Middle frontal gyrus (tissue), 1 donor: ENCODE measurements around the gene FKBP4.
"Not testable (repeated sequence)": the region's sequence is repeated elsewhere in the genome, so short reads cannot be mapped to it uniquely, and the experiment has no call there.

ENCODE experiments used
- DNase-seq: peaks from one replicate; pipeline ENCODE4 v3.0.0-alpha.2; 2015; ENCODE audit warnings: low spot score; ENCODE audit errors: extremely low spot score

The FKBP4 gene

DNA sequence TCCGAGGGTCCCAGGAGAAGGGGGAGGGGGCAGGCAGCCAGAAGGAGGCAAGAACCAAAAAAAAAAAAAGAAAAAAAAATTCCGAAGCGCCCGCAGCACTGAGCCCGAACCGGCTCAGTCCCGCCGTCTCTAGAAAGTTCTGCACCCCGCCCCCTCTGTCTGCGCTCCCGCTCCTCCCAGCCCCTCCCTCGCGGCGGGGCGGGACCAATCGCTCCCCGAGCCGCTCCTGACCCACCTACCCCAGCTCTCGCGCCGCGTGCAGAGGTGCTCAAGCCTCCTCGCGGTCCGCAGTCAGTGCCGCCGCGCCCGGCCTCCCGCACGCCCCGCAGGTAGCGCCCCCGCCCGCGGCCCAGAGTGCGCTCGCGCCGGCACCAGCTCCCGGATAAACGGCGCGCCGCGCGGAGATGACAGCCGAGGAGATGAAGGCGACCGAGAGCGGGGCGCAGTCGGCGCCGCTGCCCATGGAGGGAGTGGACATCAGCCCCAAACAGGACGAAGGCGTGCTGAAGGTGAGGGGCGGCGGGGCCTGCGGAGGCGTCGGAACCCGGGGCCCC is at the start of gene FKBP4:
Gene FKBP4 (plus strand): TSS at position 235 of the 554 bp plus-strand sequence. CDS start 170 bp downstream, at position 405.
- peak; percentile 85 for DNase-seq

- DNase-seq: no peak
These were observed 49.1 kb upstream of the FKBP4 start for GRCh38 chr12:2745655-2746054.

- no peak for DNase-seq
These were observed 45.2 kb upstream of the FKBP4 start for GRCh38 chr12:2749580-2749979.

- no peak for DNase-seq
These were observed 44.6 kb upstream of the FKBP4 start for GRCh38 chr12:2750185-2750584.

DNA sequence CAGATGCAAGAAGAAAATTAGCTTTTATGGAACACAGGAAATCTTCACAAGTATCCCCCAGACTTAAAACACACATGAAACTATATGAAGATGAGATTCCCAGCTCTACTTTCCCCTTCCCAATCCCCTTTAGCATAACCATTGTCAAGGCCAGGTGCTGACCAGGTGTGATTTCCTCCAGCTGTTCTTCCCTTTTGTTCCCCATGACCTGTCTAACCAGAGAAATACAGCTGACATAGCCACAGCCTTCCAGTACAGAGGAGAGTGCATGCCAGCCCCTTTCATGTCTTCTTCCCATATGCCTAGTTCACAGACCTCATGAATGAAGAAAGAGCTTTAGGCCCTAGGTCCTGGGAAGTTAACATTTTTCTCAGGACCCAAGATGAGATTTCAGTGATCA is 43.5 kb upstream of the FKBP4 start:
- no peak for DNase-seq

GRCh38 chr12:2751686-2752085 is 43.1 kb upstream of the FKBP4 start:
- DNase-seq: no peak

DNA sequence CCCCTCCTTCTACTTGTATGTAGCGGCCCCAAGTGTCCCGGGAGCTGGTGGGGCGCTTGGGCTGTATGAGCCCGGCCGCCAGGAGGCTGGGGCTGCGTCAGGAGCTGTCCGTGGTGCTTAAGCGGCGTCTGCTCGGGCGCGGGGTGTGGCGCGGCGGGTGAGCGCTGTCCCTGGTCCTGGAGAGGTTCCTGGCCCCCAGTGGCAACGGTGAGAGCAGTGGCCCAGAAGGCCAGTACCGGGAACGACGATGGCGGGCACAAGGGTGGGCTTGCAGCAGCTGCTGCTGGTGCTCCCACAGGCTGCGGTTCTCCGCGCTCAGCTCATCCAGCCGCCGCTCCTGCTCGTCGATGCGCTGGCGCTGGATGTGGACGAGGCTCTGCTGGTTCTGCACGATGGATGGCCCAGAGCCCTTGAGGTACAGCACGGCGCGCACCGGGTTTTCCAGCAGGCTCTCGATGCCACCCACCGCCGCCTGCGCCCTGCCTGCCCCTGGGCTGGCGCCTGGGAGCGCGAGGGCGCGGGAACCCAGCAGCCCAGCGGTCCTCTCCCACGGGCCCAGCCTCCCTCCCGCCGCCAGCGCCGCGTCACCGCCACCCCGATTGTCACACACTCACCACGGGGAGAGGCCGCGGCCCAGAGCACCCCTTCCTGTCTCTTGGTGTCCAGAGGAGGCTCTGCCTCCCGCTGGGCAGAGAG is 41.9 kb upstream of the FKBP4 start:
- no peak for DNase-seq

DNA sequence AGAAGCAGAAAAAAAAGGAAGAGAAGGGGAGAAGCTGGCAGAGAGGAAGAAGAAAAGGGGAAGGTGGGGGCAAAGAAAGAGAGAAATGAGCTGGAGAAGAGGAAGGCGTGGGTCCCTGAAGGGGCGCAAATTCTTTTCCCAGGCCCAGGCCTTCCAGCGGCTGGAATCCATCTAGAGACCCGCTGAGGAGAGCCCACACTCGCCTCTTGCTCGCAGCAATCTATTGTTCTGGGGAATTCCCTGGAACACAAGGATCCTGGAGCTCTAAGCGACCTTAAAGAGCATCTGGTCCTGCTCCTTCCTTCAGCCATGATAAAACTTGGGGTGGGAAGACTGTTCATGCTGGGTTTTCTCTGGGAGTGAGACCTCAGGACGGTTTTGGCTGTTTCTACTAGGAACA is 41.2 kb upstream of the FKBP4 start:
- DNase-seq: no peak

DNA sequence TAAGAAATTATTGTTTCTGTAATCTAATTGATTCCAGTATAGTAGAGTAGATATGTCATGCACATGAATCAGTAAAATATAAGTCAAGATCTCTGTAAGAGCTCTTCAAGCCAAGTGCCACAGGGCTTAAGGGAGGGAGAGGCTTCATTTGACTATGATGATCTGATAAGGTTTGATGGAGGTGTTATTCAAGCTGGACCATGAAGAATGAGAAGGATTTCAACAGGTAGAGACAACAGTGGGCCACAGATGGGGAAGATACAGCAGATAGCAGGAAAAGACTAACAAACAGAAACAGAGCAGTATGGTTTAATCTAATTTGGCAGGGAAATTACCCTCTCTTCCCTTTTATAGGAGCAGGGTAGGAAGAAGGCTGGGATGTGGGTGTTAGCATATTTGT is 40.6 kb upstream of the FKBP4 start:
- DNase-seq: no peak

GRCh38 chr12:2756756-2757155 is 38.0 kb upstream of the FKBP4 start:
- no peak for DNase-seq

GRCh38 chr12:2759733-2760132 is 35.0 kb upstream of the FKBP4 start:
- DNase-seq: no peak

DNA sequence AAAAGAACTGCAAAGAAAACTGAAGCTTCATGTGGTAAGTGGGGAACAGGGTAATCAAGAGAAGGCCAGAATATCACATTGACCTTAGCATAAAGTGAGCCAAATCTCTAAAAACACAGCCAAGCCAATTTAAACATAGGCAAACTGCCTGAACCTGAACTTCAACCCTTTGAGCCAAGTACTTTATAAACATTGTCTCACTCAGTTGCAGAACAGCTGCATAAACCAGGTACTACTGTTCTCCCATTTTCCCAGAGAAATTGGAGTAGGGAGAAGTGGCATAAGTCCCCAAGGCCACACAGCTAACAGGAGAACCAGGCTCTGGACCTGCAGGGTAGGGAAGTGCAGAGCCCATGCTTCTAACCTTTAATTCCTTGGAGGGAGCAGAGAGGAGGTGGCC is 30.4 kb upstream of the FKBP4 start:
- no peak for DNase-seq

DNA sequence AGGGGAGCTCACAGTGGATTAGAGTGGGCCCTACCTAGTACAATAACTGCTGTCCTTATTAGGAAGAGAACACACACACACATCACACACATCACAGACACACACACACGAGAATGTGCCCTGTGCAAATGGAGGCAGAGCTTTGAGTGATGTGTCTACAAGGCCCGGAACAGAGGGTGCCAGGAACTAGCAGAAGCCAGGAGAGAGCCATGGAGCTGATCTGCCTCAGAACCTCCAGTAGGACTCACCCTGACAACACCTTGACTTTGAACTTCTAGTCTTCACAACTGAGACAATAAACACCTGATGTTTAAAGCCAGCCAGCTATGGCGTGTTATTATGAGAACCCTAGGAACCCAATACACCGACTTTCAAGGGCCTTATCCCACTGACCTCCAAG is 29.7 kb upstream of the FKBP4 start:
- DNase-seq: no peak

DNA sequence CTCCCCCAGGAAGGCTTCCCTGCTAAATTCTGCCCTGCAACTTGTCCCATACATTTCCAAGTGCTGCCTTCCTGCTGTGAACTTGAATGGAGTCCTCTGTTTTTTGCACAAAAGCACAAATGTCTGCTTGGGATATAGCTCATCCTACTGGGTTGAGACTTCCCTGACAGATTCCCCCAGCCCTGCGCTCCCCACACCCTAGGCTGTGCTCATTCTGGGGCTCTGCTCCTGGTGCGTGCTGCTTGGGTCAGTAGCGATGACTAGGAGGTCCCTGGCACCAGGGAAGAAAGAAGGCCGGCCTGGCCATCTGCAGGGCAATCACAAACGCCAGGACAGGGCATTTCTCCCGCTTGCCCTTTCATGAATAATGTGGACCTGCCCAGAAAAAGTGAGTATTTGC is 29.2 kb upstream of the FKBP4 start:
- no peak for DNase-seq

DNA sequence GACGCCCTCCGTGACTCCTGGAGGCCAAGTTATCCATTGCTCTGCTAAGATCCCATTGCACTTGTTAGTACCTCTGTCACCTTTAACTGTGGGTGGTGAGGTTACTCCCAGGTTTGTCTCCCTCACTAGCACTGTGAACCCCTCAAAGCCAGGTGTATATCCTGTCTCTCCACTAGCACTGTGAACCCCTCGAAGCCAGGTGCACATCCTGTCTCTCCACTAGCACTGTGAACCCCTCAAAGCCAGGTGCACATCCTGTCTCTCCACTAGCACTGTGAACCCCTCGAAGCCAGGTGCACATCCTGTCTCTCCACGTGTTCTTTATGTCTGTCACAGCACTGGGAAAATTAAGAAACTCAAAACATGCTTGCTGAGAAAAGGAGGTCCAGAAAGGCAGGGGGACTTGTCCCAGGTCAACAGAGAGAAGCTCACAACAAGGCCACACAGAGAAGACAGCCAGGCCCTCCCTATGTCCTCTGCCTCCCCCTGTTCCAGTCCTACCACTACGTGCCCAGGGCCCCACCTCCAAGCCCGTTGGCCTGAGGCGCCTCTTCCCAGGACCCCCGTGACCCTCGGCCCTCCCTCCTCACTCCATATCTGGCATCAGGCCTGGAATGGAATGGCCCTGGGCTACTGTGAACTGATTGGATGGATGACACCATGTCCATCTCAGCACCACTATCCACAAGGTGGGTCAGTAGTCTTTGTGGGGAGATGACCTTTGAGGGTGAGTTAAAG is 26.4 kb upstream of the FKBP4 start:
- no peak for DNase-seq

GRCh38 chr12:2769866-2770533 is 24.8 kb upstream of the FKBP4 start:
- DNase-seq: no peak

- DNase-seq: not testable (repeated sequence)
These were observed 24.2 kb upstream of the FKBP4 start for GRCh38 chr12:2770544-2770943.

GRCh38 chr12:2772370-2772769 is 22.4 kb upstream of the FKBP4 start:
- DNase-seq: no peak

DNA sequence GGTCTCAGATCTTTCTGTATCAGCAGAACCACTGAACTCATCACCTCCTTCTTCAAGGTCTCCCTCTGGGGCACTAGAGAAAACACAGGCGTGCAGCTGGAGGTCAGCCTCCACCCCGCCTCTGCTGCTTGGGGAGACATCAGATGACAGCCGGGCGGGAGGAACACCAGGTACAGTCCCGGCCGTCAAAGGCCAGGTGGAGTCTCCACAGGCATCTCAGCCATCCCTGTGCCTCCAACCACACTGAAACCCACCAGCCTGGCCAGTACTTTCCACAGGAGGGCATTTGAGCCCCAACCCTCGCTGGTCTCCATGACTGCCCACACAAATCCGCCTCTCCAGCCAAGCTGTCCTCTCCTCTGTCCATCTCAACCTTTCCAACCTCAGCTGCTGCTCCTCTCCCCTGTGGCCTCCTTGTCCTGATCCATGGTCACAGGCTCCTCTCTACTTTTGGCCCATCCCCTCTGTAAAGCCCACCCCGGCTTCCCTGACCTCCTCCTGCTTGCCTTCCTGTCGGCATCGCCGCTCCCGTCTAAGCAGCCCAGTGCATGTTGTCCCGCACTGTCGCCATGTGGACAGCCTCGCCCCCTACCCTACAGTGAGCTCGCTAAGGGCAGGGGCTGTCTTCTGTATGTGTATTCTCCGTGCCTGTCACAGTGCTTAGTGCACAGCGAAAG is 21.4 kb upstream of the FKBP4 start:
- DNase-seq: no peak

DNA sequence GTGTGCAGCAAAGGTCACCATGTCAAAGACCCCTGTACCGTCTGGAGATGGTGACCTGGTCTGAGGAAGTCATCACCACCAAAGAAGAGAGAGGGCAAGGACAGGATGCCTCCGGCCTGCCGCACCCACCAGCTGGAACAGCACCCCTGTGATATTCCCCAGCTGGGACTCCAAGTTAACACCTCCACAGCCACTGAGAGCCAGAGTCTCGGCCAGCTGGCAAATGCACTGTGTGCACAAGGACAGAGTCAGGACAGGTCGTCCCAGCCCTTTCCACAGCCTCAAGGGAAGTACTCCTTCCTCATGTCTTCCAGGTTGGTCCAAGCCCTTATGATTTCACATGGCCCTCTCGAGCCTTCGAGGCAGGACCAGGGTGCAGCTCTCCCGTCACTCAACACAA is 19.3 kb upstream of the FKBP4 start:
- DNase-seq: no peak

- DNase-seq: no peak
These were observed 18.5 kb upstream of the FKBP4 start for GRCh38 chr12:2776129-2776806.
